Smooth muscle cell (in vitro differentiated cells): Measurements from ENCODE around the gene FGF10. TPM values are rescaled to one million over a fixed set of nuclear protein-coding genes. Genes with fewer than 3 reads are reported as not detected.

Experiments used
- DNase-seq: peaks from one replicate; lab custom pipeline; 2025; ENCODE audit not compliant: unreplicated experiment; lab: John Stamatoyannopoulos, UW
- H2AFZ ChIP-seq: fragments of 200-600 bp; sonication (generic); 2 replicates; pipeline ENCODE4 v1.6.0; 2016; ENCODE audit warnings: antibody characterized with exemption, low read depth, mild to moderate bottlenecking
- H3F3A ChIP-seq: fragments of 200-600 bp; sonication (generic); 2 replicates; pipeline ENCODE4 v1.6.0; 2017; ENCODE audit warnings: antibody characterized with exemption, low read depth
- H3K27ac ChIP-seq: fragments of 200-600 bp; sonication (generic); 2 replicates; pipeline ENCODE4 v1.5.1; 2016; ENCODE audit warnings: low read depth, mild to moderate bottlenecking
- H3K27me3 ChIP-seq: fragments of 200-600 bp; sonication (generic); 2 replicates; pipeline ENCODE4 v1.6.1; 2016; ENCODE audit warnings: low read depth, mild to moderate bottlenecking
- H3K36me3 ChIP-seq: fragments of 200-600 bp; sonication (generic); 2 replicates; pipeline ENCODE4 v1.5.1; 2016; ENCODE audit warnings: low read depth
- H3K4me1 ChIP-seq: fragments of 200-600 bp; sonication (generic); 2 replicates; pipeline ENCODE4 v1.5.1; 2016; ENCODE audit warnings: low read depth
- H3K4me2 ChIP-seq: fragments of 200-600 bp; sonication (generic); 2 replicates; pipeline ENCODE4 v1.6.0; 2016; ENCODE audit warnings: mild to moderate bottlenecking
- H3K4me3 ChIP-seq: fragments of 200-600 bp; sonication (generic); 2 replicates; pipeline ENCODE4 v1.5.1; 2016; ENCODE audit warnings: mild to moderate bottlenecking
- H3K79me2 ChIP-seq: fragments of 200-600 bp; sonication (generic); 2 replicates; pipeline ENCODE4 v1.6.0; 2016; ENCODE audit warnings: low read depth, mild to moderate bottlenecking
- H3K9ac ChIP-seq: fragments of 200-600 bp; sonication (generic); 2 replicates; pipeline ENCODE4 v1.6.0; 2016; ENCODE audit warnings: low read depth
- H3K9me3 ChIP-seq: fragments of 200-600 bp; sonication (generic); replicated peaks from 2 replicates; pipeline ENCODE4 v1.5.1; 2016; ENCODE audit warnings: low read depth
- H4K20me1 ChIP-seq: fragments of 200-600 bp; sonication (generic); 2 replicates; pipeline ENCODE4 v1.6.0; 2016; ENCODE audit warnings: low read depth
- WGBS: methylation state at CpG from one replicate; pipeline ENCODE4 v1.1.7; 2016; ENCODE audit warnings: low lambda C conversion rate; 5-methylcytosine and 5-hydroxymethylcytosine counted together
- polyA plus RNA-seq: library from polyadenylated mRNA; unstranded; fragments of >200 nt; fragmentation: Nextera tagmentation; extraction: Ambion mirVana; gene quantifications from 2 replicates; pipeline ENCODE4 v1.2.1, GENCODE V29; 2016
- total RNA-seq: library from RNA; depleted of rRNA; stranded (reverse); fragments of >200 nt; gene quantifications from 2 replicates; pipeline ENCODE4 v1.2.3, GENCODE V29; 2014
- TF ChIP-seq, protein P1 (sequence below): fragments of 200-600 bp; sonication (generic); IDR thresholded peaks from 2 replicates; pipeline ENCODE4 v1.5.1; 2017; ENCODE audit warnings: borderline replicate concordance, mild to moderate bottlenecking, antibody characterized with exemption; ENCODE audit not compliant: insufficient read depth, poor library complexity, severe bottlenecking

Gene FGF10
- total and polyA plus RNA-seq, 2 experiments from 2014 or later = 0.09 TPM; not detected in 1

DNA sequence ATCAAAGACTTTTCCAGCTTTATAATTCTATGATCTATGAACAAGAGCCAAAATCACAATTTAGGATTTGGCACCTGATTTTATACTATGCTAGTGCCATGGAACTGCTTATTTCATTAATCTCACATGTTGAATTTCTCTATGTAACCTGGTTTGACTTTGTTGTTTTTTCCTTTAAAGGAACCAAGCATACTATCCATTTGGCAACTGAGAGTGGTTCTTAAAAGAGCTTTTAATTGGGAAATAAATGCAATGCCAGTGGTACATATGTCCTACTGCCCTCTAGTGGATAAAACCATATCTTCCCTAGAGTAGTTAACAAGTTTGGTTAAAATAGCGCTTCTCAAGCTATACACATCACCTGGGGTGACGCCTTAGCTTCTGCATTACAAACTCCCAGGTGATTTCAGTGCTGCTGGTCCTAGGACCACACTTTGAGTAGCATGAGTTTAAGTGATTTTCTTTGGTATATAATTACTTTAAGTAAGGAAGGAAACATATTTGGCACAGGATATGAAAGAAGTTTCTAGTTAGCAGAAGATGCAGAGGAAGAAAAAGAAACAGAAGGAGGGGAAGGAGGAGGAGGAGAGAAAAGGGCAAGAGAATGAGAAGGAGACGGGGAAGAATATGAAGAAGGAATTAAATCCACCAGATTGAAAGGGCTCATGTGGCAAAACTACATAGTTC lies 56.8 kb downstream of the FGF10 start:
- Histone ChIP-seq H3K79me2 (no peaks in the 10 kb centered on the region), H3K4me2 (no peak overlapping the region), H3K9ac (no peak overlapping the region), H3K27ac (no peak overlapping the region), H3K27me3 (no peaks in the 10 kb centered on the region), H2AFZ (no peak overlapping the region), H3K4me3 (no peak overlapping the region), H3F3A (no peaks in the 10 kb centered on the region), H4K20me1 (no peaks in the 10 kb centered on the region), H3K4me1 (no peaks in the 10 kb centered on the region), H3K9me3 (no peaks in the 10 kb centered on the region), H3K36me3 (no peaks in the 10 kb centered on the region)
- no peak for DNase-seq
- TF ChIP-seq, protein P1, sequence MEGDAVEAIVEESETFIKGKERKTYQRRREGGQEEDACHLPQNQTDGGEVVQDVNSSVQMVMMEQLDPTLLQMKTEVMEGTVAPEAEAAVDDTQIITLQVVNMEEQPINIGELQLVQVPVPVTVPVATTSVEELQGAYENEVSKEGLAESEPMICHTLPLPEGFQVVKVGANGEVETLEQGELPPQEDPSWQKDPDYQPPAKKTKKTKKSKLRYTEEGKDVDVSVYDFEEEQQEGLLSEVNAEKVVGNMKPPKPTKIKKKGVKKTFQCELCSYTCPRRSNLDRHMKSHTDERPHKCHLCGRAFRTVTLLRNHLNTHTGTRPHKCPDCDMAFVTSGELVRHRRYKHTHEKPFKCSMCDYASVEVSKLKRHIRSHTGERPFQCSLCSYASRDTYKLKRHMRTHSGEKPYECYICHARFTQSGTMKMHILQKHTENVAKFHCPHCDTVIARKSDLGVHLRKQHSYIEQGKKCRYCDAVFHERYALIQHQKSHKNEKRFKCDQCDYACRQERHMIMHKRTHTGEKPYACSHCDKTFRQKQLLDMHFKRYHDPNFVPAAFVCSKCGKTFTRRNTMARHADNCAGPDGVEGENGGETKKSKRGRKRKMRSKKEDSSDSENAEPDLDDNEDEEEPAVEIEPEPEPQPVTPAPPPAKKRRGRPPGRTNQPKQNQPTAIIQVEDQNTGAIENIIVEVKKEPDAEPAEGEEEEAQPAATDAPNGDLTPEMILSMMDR = peak; percentile 69
- 36% methylated on average over 3 of the region's 3 CpGs for WGBS

DNA sequence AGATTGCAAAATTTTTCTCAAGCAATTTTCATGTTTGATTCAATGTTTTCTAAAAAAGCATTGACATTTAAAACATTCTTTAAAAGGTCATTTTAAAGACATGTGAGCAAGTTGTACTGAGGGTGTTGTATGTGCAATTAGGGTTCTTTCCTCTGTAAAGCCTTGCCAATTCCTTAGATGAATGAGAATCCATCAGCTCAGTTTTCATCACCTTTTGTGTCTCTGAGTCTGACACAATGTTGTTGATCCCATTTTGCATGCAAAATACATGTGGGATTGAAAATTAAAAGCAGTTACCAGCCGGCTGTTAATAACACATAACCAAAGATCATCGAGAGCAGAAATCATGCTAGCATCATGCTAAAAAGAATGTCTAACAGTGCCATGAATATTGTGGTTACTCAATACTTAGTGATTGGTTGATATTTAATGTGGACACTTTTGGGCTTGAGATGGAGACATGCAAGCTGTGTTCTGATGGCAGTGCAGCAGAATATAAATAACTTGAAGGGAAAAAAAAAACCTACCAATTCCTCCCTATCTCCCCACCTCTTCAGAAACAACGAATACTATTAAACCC lies 57.7 kb downstream of the FGF10 start:
- Histone ChIP-seq H2AFZ (no peak overlapping the region), H3F3A (no peaks in the 10 kb centered on the region), H3K79me2 (no peaks in the 10 kb centered on the region), H4K20me1 (no peaks in the 10 kb centered on the region), H3K27me3 (no peaks in the 10 kb centered on the region), H3K4me2 (no peak overlapping the region), H3K9me3 (no peaks in the 10 kb centered on the region), H3K4me1 (no peaks in the 10 kb centered on the region), H3K4me3 (no peak overlapping the region), H3K36me3 (no peaks in the 10 kb centered on the region), H3K9ac (no peak overlapping the region), H3K27ac (no peak overlapping the region)
- no peak for DNase-seq
- 50% methylated on average over 3 of the region's 3 CpGs for WGBS
- TF ChIP-seq, protein P1 = no peak

DNA sequence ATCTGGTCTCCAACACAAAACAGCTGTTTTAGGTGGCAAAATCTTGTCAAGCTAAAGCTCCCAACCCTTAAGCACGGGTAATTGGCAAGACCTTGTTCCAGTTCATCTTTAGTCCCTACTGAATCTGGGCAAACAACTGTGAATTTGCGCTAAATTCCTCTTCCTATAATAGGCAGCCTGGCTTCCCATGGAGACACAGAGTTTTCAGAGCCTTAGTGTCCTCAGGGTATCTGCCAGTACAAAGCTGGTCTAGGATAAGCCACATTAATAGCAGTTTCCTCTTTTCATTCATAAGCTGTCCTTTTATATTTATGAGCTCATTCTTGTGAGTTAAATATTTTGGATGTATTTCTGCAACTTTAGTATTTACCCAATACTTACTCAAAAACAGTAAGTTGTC lies 59.5 kb downstream of the FGF10 start:
- Histone ChIP-seq H3F3A (no peaks in the 10 kb centered on the region), H3K9ac (no peak overlapping the region), H3K27me3 (no peaks in the 10 kb centered on the region), H2AFZ (no peak overlapping the region), H3K36me3 (no peaks in the 10 kb centered on the region), H4K20me1 (no peaks in the 10 kb centered on the region), H3K4me3 (no peak overlapping the region), H3K4me2 (no peak overlapping the region), H3K79me2 (no peaks in the 10 kb centered on the region), H3K27ac (no peak overlapping the region), H3K9me3 (no peaks in the 10 kb centered on the region), H3K4me1 (no peaks in the 10 kb centered on the region)
- TF ChIP-seq, protein P1 = no peak
- DNase-seq = no peak
- WGBS = 90% methylated on average over 2 of the region's 2 CpGs
